DOHH2 (cell line): ENCODE data around the gene HTR2C.

Experiments used
- H3F3A ChIP-seq: fragments of 200-600 bp; sonication (generic), shearing (Covaris generic); 2 replicates; pipeline ENCODE4 v1.6.0; 2016; ENCODE audit warnings: antibody characterized with exemption, mild to moderate bottlenecking; ENCODE audit not compliant: control insufficient read depth, insufficient read depth
- H3K27ac ChIP-seq: fragments of 200-600 bp; sonication (generic); 2 replicates; pipeline ENCODE4 v1.5.1; 2014; ENCODE audit warnings: low read depth, mild to moderate bottlenecking, low read length, moderate library complexity
- H3K27me3 ChIP-seq: fragments of 200-600 bp; sonication (generic); 2 replicates; pipeline ENCODE4 v1.6.1; 2014; ENCODE audit warnings: mild to moderate bottlenecking, low read length, mixed read lengths; ENCODE audit not compliant: control insufficient read depth
- H3K36me3 ChIP-seq: fragments of 200-600 bp; sonication (generic); 2 replicates; pipeline ENCODE4 v1.6.1; 2014; ENCODE audit warnings: mild to moderate bottlenecking, low read length, moderate library complexity, mixed read lengths; ENCODE audit not compliant: control insufficient read depth
- H3K4me1 ChIP-seq: fragments of 200-600 bp; sonication (generic); 2 replicates; pipeline ENCODE4 v1.6.1; 2014; ENCODE audit warnings: mild to moderate bottlenecking, low read length, mixed read lengths; ENCODE audit not compliant: control insufficient read depth
- H3K4me2 ChIP-seq: fragments of 200-600 bp; sonication (generic); 2 replicates; pipeline ENCODE4 v1.6.0; 2014; ENCODE audit warnings: mild to moderate bottlenecking, low read length, moderate library complexity
- H3K4me3 ChIP-seq: fragments of 200-600 bp; sonication (generic); 2 replicates; pipeline ENCODE4 v1.5.1; 2014; ENCODE audit warnings: mild to moderate bottlenecking, low read length, mixed read lengths
- H3K79me2 ChIP-seq: fragments of 200-600 bp; sonication (generic); 2 replicates; pipeline ENCODE4 v1.6.1; 2014; ENCODE audit warnings: mild to moderate bottlenecking, low read length, mixed read lengths; ENCODE audit not compliant: control insufficient read depth
- H3K9me2 ChIP-seq: fragments of 200-600 bp; sonication (generic); replicated peaks from 2 replicates; pipeline ENCODE4 v1.6.1; 2014; ENCODE audit warnings: mild to moderate bottlenecking, low read length, mixed read lengths; ENCODE audit not compliant: control insufficient read depth
- H3K9me3 ChIP-seq: fragments of 200-600 bp; sonication (generic); 2 replicates; pipeline ENCODE4 v1.6.1; 2014; ENCODE audit warnings: antibody characterized with exemption, low read length, mixed read lengths; ENCODE audit not compliant: control insufficient read depth, insufficient read depth
- H4K20me1 ChIP-seq: fragments of 200-600 bp; sonication (generic); 2 replicates; pipeline ENCODE4 v1.6.0; 2014; ENCODE audit warnings: low read depth, mild to moderate bottlenecking, antibody characterized with exemption, low read length, moderate library complexity; ENCODE audit not compliant: control insufficient read depth, insufficient read depth
- CTCF ChIP-seq: fragments of 200-600 bp; sonication (generic); IDR thresholded peaks from one replicate; pipeline ENCODE4 v1.5.1; 2014; ENCODE audit warnings: antibody characterized with exemption, mild to moderate bottlenecking, low read depth, low read length; ENCODE audit not compliant: poor library complexity, severe bottlenecking
- EZH2phosphoT487 ChIP-seq: fragments of 200-600 bp; sonication (generic); IDR thresholded peaks from 2 replicates; pipeline ENCODE4 v1.6.1; 2017; ENCODE audit warnings: borderline replicate concordance, mild to moderate bottlenecking, antibody characterized with exemption, low read length, moderate library complexity, mixed read lengths

HTR2C gene

GRCh38 chrX:114584983-114585842 is 1.3 kb downstream of the HTR2C start:
- Histone ChIP-seq H3K4me3 (no peak overlapping the region), H3K27me3 (no peaks in the 10 kb centered on the region), H3K36me3 (no peaks in the 10 kb centered on the region), H4K20me1 (no peaks in the 10 kb centered on the region), H3K79me2 (no peaks in the 10 kb centered on the region), H3K9me2 (no peaks in the 10 kb centered on the region), H3K9me3 (no peaks in the 10 kb centered on the region), H3K27ac (no peak overlapping the region), H3F3A (no peaks in the 10 kb centered on the region), H3K4me2 (no peak overlapping the region), H3K4me1 (no peaks in the 10 kb centered on the region)
- TF ChIP-seq CTCF: no peak
- TF ChIP-seq EZH2phosphoT487: no peak

GRCh38 chrX:114591121-114591520 is 7.2 kb downstream of the HTR2C start:
- Histone ChIP-seq H4K20me1 (no peaks in the 10 kb centered on the region), H3K9me3 (no peaks in the 10 kb centered on the region), H3K4me3 (no peak overlapping the region), H3K4me2 (no peak overlapping the region), H3K27ac (no peak overlapping the region), H3K36me3 (no peaks in the 10 kb centered on the region), H3F3A (no peaks in the 10 kb centered on the region), H3K27me3 (no peaks in the 10 kb centered on the region), H3K4me1 (no peaks in the 10 kb centered on the region), H3K9me2 (no peaks in the 10 kb centered on the region), H3K79me2 (no peaks in the 10 kb centered on the region)
- TF ChIP-seq EZH2phosphoT487 (no peak), CTCF (no peak)

- no peaks in the 10 kb centered on the region for H3K27me3 ChIP-seq
- H3K4me3 ChIP-seq: no peak overlapping the region
- H3K9me3 ChIP-seq: no peaks in the 10 kb centered on the region
- TF ChIP-seq CTCF: no peak
- no peak for TF ChIP-seq EZH2phosphoT487
- H3K4me1 ChIP-seq: no peaks in the 10 kb centered on the region
- H3K4me2 ChIP-seq: no peak overlapping the region
- no peaks in the 10 kb centered on the region for H4K20me1 ChIP-seq
- H3F3A ChIP-seq: no peaks in the 10 kb centered on the region
- no peak overlapping the region for H3K27ac ChIP-seq
- no peaks in the 10 kb centered on the region for H3K9me2 ChIP-seq
- no peaks in the 10 kb centered on the region for H3K79me2 ChIP-seq
- H3K36me3 ChIP-seq: no peaks in the 10 kb centered on the region
Measured at GRCh38 chrX:114599305-114599704, 15.4 kb downstream of the HTR2C start.
